ACC112 (cell line): ENCODE data around the gene RPP38.

Experiments
- H2AFZ ChIP-seq: fragments of 200-600 bp; sonication (generic); one replicate; pipeline ENCODE4 v1.6.0; 2017; ENCODE audit warnings: antibody characterized with exemption, low read length; ENCODE audit not compliant: unreplicated experiment
- H3K27ac ChIP-seq: fragments of 200-600 bp; sonication (generic); 2 replicates; pipeline ENCODE4 v1.5.1; 2014; ENCODE audit warnings: low read depth, mild to moderate bottlenecking, antibody characterized with exemption, low read length, moderate library complexity
- H3K27me3 ChIP-seq: fragments of 200-600 bp; sonication (generic); 2 replicates; pipeline ENCODE4 v1.6.1; 2014; ENCODE audit warnings: mild to moderate bottlenecking, antibody characterized with exemption, low read length, moderate library complexity, mixed read lengths; ENCODE audit not compliant: insufficient read depth
- H3K36me3 ChIP-seq: fragments of 200-600 bp; sonication (generic); 2 replicates; pipeline ENCODE4 v1.6.1; 2016; ENCODE audit warnings: mild to moderate bottlenecking, antibody characterized with exemption, low read length, moderate library complexity, mixed read lengths; ENCODE audit not compliant: insufficient read depth
- H3K4me1 ChIP-seq: fragments of 200-600 bp; sonication (generic); one replicate; pipeline ENCODE4 v1.6.1; 2016; ENCODE audit warnings: low read length, mixed read lengths; ENCODE audit not compliant: insufficient read depth, unreplicated experiment, control insufficient read depth
- H3K4me3 ChIP-seq: fragments of 200-600 bp; sonication (generic); 2 replicates; pipeline ENCODE4 v1.5.1; 2014; ENCODE audit warnings: mild to moderate bottlenecking, low read depth, low read length
- H3K79me2 ChIP-seq: fragments of 200-600 bp; sonication (generic); one replicate; pipeline ENCODE4 v1.6.0; 2016; ENCODE audit warnings: low read length; ENCODE audit not compliant: control insufficient read depth, unreplicated experiment, insufficient read depth

RPP38 gene

DNA sequence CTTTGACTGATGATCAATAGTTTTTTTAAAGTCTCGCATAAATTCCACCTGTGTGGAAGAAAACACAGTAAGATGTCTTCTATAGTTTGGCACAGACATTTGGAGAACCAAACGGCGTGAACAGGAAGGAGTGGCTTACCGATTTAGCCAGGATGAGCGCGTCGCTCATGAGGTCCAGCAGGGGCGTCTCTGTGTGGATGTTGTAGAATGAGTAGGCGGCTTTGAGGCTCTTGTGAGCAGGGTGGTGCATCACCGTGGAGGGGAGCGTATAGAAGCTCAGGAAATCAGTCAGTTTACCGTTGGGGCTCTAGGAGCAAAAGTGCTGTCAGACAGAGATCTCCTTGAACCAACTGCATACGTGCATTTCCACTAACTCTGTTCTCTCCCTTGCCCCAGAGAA, 15.5 kb downstream of the RPP38 start:
- Histone ChIP-seq H2AFZ (no peak overlapping the region), H3K4me1 (no peaks in the 10 kb centered on the region), H3K27me3 (no peaks in the 10 kb centered on the region), H3K36me3 (peaks cover 34% of the 10 kb centered on the region), H3K27ac (no peak overlapping the region), H3K79me2 (peaks cover 5% of the 10 kb centered on the region), H3K4me3 (no peak overlapping the region)

DNA sequence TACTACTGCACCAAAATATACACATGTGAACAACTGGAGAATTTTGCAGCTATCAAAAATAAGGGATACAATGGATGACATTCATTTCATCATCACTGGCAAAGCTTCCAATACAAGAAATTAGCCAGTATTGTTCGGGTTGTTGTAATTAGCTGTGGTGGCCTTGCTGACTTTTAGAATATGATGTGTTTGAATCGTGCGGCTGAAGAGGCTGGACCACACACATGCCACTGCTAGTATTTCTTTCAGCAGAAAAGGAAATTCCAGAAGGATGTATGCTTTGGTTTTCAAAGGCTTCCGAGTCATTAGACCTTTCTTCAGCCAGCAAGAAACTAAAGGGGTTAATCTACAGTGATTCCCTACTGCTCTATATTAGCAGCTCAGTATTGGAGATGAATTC, 16.6 kb downstream of the RPP38 start:
- no peak overlapping the region for H3K27ac ChIP-seq
- H3K36me3 ChIP-seq, result peaks cover 38% of the 10 kb centered on the region

DNA sequence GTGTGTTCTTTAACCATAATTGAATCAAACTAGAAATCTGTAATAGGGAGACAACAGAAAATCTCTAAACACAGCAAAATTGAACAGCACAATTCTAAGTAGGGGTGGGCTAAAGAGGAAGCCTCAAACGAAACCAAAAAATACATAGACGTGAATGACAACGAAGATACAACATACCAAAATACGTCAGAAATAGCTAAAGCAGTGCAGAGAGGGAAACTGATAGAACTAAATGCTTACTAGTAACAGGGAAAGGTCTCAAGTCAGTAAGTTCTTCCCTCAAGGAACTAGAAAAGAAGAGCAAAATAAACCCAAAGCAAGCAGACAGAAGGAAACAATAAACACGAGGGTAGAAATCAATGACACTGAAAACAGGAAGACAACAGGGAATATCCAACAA, 19.1 kb downstream of the RPP38 start:
- Histone ChIP-seq H2AFZ (no peak overlapping the region), H3K4me1 (peaks cover 7% of the 10 kb centered on the region), H3K36me3 (peaks cover 50% of the 10 kb centered on the region), H3K79me2 (peaks cover 5% of the 10 kb centered on the region), H3K4me3 (no peak overlapping the region), H3K27ac (no peak overlapping the region), H3K27me3 (no peaks in the 10 kb centered on the region)

More for the DNA sequence above, 16.6 kb downstream of the RPP38 start:
- Histone ChIP-seq H3K79me2 (peaks cover 5% of the 10 kb centered on the region), H3K4me3 (no peak overlapping the region), H3K4me1 (no peaks in the 10 kb centered on the region), H3K27me3 (no peaks in the 10 kb centered on the region), H2AFZ (no peak overlapping the region)

DNA sequence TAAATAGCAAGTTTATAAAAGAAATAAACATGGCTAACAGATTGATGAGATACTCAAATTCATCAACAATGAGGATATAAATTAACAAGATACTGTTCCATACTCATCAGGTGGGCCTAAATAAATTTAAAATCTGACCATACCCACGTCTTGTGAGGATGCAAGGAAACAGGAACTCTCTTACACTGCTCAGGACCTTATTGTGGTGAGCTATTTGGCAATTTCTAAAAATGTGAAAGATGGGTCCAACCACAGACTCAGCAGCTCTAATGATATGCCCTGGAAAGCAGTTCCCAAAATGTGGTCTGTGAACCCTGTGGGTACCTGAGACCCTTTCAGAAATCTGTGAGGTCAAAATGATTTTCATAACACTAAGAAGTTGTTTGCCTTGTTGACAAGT, 21.5 kb downstream of the RPP38 start:
- H3K4me3 ChIP-seq, result no peak overlapping the region
- H3K36me3 ChIP-seq, result peaks cover 47% of the 10 kb centered on the region
- H3K27me3 ChIP-seq, result no peaks in the 10 kb centered on the region
- no peak overlapping the region for H2AFZ ChIP-seq
- peaks cover 29% of the 10 kb centered on the region for H3K4me1 ChIP-seq
- H3K27ac ChIP-seq, result no peak overlapping the region
- H3K79me2 ChIP-seq, result peaks cover 5% of the 10 kb centered on the region

DNA sequence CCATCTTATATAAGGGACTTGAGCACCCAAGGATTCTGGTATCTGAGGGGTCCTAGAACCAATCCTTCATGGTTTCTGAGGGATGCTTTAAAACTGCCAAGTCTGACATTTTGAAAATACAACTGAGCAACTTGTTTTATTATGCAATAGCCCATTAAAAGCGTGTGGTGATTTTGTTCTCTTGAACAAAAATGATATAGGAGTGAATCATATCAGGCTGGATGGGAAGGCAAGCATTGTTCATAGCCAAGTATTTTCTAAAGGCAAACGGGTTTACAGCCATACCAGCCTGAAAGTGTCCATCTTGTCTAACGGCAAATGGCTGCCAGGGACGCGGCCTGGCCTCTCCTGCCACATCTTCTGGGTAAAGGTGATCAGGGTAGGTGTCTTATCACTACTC, 23.4 kb downstream of the RPP38 start:
- H3K27me3 ChIP-seq, result no peaks in the 10 kb centered on the region
- H3K27ac ChIP-seq, result peak overlapping the region; percentile 72
- H3K4me3 ChIP-seq, result no peak overlapping the region
- peaks cover 44% of the 10 kb centered on the region for H3K36me3 ChIP-seq
- peaks cover 5% of the 10 kb centered on the region for H3K79me2 ChIP-seq
- peaks cover 35% of the 10 kb centered on the region for H3K4me1 ChIP-seq
- no peak overlapping the region for H2AFZ ChIP-seq

DNA sequence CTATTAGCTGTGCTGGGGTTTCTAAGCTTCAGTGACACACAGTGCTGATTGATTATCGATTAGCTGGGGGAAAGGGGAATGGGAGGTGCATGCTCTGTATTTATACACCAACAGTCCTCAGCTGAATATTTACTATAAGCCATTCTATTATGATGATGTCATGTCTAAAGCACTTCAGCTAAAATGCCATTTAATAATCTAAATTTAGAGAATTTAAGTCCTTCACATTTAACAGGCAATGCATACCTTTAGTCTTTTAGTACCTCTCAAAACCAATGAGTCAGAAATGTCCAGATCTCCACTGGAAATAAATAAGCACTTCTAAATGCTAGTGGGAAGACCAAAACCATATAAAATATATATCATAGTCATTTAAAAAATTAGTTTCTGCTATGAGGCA, 24.6 kb downstream of the RPP38 start:
- no peak overlapping the region for H3K27ac ChIP-seq
- no peak overlapping the region for H2AFZ ChIP-seq
- H3K27me3 ChIP-seq, result no peaks in the 10 kb centered on the region
- no peaks in the 10 kb centered on the region for H3K79me2 ChIP-seq
- H3K4me1 ChIP-seq, result peaks cover 35% of the 10 kb centered on the region
- peaks cover 36% of the 10 kb centered on the region for H3K36me3 ChIP-seq
- H3K4me3 ChIP-seq, result no peak overlapping the region

DNA sequence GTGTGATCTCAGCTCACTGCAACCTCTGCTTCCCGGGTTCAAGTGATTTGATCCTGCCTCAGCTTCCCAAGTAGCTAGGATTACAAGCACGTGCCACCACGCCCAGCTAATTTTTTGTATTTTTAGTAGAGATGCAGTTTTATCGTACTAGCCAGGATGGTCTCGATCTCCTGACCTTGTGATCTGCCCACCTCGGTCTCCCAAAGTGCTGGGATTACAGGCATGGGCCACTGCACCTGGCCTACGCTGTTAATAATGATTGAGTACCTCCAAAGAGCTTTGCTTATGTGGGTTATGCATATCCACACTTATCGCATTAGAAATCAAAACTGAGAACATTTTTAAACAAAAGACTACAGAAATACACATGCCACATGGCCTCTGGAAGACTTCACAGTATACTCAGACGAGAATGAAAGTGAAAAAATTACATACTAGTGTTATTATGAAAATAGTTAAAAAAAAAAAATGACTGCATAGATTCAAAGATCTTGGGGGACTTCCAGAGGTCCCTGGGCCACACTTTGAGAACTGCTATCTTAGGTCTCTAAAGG, 25.4 kb downstream of the RPP38 start:
- Histone ChIP-seq H3K27ac (peak overlapping the region; percentile 61), H3K79me2 (no peaks in the 10 kb centered on the region), H3K4me3 (no peak overlapping the region), H3K4me1 (peaks cover 35% of the 10 kb centered on the region), H2AFZ (no peak overlapping the region), H3K27me3 (no peaks in the 10 kb centered on the region), H3K36me3 (peaks cover 28% of the 10 kb centered on the region)

DNA sequence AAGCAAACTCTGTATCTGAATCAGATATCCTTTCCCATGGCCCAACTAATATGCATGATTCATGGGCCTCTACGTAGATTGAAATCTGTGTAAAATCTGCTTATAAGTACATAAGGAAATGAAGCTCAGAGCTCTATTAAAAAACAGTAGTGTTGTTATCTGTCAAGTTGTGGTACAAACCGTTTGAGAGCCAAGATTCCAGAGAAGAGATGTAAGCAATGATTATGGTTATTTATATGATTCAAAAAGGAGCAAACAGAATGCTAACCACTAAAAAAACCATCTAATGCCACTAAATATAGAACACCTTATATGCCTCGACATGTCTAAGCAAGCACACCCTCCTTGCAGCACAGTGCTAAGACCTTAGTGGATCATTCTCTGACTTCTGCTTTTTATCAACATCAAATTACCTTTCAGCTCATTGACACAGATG, 26.6 kb downstream of the RPP38 start:
- no peaks in the 10 kb centered on the region for H3K79me2 ChIP-seq
- peaks cover 35% of the 10 kb centered on the region for H3K4me1 ChIP-seq
- H3K27ac ChIP-seq, result peak overlapping the region; percentile 61
- H3K27me3 ChIP-seq, result no peaks in the 10 kb centered on the region
- no peak overlapping the region for H2AFZ ChIP-seq
- no peak overlapping the region for H3K4me3 ChIP-seq
- H3K36me3 ChIP-seq, result peaks cover 20% of the 10 kb centered on the region

DNA sequence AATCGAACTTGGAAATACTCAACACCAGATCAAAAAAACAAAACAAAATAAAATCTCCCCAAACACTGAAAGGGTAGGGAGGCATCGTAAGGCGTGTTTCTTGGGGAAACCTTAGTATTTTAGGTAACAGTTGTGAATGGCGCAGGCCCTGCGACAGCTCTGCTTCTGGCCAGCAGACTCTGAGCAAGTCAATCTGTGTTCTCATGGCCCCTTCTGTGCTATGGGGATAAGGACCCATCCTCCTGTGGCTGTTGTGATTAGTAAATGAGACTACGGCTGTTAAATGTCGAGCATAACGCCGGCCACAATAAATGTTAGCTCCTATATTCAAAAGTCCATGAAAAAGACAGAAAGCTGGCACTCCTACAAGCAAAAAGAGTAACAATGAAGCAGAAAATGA, 27.0 kb downstream of the RPP38 start:
- Histone ChIP-seq H2AFZ (no peak overlapping the region), H3K79me2 (no peaks in the 10 kb centered on the region), H3K27ac (peak overlapping the region; percentile 61), H3K4me1 (peaks cover 35% of the 10 kb centered on the region), H3K27me3 (no peaks in the 10 kb centered on the region), H3K36me3 (peaks cover 19% of the 10 kb centered on the region), H3K4me3 (no peak overlapping the region)

DNA sequence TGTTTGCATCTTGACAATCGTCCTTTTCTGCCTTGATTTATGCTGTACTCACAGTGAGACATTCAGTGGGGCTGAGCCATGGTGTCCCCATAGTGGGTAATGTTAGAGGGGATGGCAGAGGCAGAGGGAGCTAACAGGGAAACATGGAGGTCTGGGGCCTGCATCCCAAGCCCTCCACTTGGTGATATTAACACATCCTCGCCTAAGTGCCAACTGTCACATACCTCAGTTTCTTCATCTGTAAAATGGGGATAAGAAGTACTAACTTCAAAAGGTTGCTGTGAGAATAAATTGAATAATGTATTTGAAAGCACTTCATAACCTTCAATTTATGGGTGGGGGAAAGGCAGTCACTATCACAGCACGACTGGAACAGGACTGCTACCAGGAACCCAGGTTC, 27.8 kb downstream of the RPP38 start:
- Histone ChIP-seq H3K79me2 (no peaks in the 10 kb centered on the region), H3K27ac (no peak overlapping the region), H2AFZ (no peak overlapping the region), H3K36me3 (peaks cover 15% of the 10 kb centered on the region), H3K4me3 (no peak overlapping the region), H3K4me1 (peaks cover 35% of the 10 kb centered on the region), H3K27me3 (no peaks in the 10 kb centered on the region)

DNA sequence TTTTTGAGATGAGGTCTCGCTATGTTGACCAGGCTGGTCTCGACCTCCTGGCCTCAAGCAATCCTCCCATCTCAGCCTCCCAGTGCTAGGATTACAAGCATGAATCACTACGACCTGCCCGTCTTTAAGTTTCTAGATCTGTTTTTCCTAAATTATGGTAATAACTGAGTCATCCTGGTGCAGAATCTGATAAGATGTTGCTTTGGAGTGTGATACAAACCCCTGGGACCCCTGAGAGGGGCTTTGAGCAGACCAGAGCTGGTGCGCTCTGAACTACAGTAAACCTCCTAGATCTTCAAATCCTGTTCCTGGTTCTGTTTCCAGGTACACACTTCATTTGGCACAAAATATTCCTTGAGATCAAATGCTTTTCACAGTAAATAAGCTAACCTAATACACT, 34.2 kb downstream of the RPP38 start:
- Histone ChIP-seq H3K4me3 (no peak overlapping the region), H3K4me1 (no peaks in the 10 kb centered on the region), H3K36me3 (peaks cover 47% of the 10 kb centered on the region), H3K27me3 (no peaks in the 10 kb centered on the region), H3K79me2 (no peaks in the 10 kb centered on the region), H3K27ac (no peak overlapping the region), H2AFZ (no peak overlapping the region)
